Endothelial cell (in vitro differentiated cells): ENCODE data around the gene MAU2. TPM values are rescaled to one million over a fixed set of nuclear protein-coding genes. Genes with fewer than 3 reads are reported as not detected.
A peak's percentile ranks its signal among the peaks of the same experiment; 100 is the strongest.
"Not testable (repeated sequence)": the region's sequence is repeated elsewhere in the genome, so short reads cannot be mapped to it uniquely, and the experiment has no call there.

Experiments
- DNase-seq: peaks from one replicate; pipeline ENCODE4 v3.0.0; 2021; ENCODE audit warnings: low spot score
- H3K27ac Mint-ChIP-seq: one replicate; pipeline ENCODE4 v1.8.0; 2021; ENCODE audit warnings: mixed read lengths, inconsistent platforms; ENCODE audit not compliant: unreplicated experiment
- H3K27me3 Mint-ChIP-seq: one replicate; pipeline ENCODE4 v1.8.0; 2021; ENCODE audit warnings: mild to moderate bottlenecking, moderate library complexity, mixed read lengths, inconsistent platforms; ENCODE audit not compliant: unreplicated experiment
- H3K36me3 Mint-ChIP-seq: one replicate; pipeline ENCODE4 v1.8.0; 2021; ENCODE audit warnings: mild to moderate bottlenecking, low read depth, mixed read lengths, inconsistent platforms; ENCODE audit not compliant: unreplicated experiment
- H3K4me1 Mint-ChIP-seq: one replicate; pipeline ENCODE4 v1.8.0; 2021; ENCODE audit warnings: mild to moderate bottlenecking, mixed read lengths, inconsistent platforms; ENCODE audit not compliant: unreplicated experiment
- H3K4me3 Mint-ChIP-seq: one replicate; pipeline ENCODE4 v1.8.0; 2021; ENCODE audit warnings: mild to moderate bottlenecking, mixed read lengths, inconsistent platforms; ENCODE audit not compliant: unreplicated experiment
- H3K9me3 Mint-ChIP-seq: one replicate; pipeline ENCODE4 v1.8.0; 2021; ENCODE audit warnings: mixed read lengths, inconsistent platforms; ENCODE audit not compliant: unreplicated experiment
- total RNA-seq: library from RNA; stranded (reverse); fragmentation: NEBNext Ultra II Directional; extraction: Animal tissue kit (Norgen Biotek cat#: 25700); gene quantifications from one replicate; pipeline ENCODE4 v1.2.1, GENCODE V29; 2021; ENCODE audit not compliant: unreplicated experiment
- TF ChIP-seq, protein P1 (sequence below): fragments of 200-600 bp; sonication (generic); IDR thresholded peaks from one replicate; pipeline ENCODE4 v1.5.0; 2021; ENCODE audit warnings: antibody characterized with exemption; ENCODE audit not compliant: unreplicated experiment

The MAU2 gene
- total RNA-seq, 1 donor from 2014 or later, result 49.3 TPM

DNA sequence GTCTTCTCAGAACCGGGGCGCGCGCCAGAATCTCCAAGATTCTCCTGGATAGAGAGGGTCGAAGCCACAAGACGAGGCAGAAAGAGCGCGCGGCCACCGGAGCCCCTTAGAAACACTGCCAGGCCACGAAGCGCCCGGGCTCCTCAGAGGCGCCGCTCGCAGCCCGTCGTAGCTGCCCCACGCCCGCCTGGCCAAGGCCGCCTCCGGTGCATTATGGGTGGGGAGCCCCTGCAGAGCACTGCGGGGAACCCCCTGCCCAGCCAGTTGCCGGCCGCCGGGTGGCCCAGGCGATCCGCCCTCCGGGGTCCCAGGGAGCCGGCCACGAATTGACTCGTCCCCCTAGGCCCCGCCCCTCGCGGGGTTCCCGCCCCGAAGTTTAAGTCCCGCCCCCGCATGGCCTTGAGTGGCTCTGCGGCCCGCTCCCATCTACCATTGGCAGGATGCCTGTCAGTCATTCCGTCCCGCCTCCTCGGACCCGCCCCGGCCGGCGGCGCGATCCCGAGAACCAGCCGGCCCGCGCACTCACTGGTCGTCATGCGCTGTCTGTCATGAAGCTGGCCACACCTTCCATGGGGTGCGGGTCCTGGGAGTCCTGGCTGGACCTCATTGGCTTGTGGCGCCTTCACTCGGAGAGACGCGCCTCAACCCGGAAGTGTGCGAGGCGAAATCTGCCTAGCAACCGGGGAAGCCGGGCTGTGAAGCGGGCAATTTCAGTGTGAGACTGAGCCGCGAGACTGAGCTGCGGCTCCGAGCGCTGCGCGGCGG lies 64.7 kb downstream of the MAU2 start:
- Mint-ChIP-seq H3K9me3 (no peaks in the 10 kb centered on the region), H3K36me3 (no peaks in the 10 kb centered on the region), H3K27ac (peak overlapping the region; percentile 86), H3K27me3 (peaks cover 5% of the 10 kb centered on the region), H3K4me3 (peak overlapping the region; percentile 82), H3K4me1 (peaks cover 36% of the 10 kb centered on the region)
- TF ChIP-seq, protein P1, sequence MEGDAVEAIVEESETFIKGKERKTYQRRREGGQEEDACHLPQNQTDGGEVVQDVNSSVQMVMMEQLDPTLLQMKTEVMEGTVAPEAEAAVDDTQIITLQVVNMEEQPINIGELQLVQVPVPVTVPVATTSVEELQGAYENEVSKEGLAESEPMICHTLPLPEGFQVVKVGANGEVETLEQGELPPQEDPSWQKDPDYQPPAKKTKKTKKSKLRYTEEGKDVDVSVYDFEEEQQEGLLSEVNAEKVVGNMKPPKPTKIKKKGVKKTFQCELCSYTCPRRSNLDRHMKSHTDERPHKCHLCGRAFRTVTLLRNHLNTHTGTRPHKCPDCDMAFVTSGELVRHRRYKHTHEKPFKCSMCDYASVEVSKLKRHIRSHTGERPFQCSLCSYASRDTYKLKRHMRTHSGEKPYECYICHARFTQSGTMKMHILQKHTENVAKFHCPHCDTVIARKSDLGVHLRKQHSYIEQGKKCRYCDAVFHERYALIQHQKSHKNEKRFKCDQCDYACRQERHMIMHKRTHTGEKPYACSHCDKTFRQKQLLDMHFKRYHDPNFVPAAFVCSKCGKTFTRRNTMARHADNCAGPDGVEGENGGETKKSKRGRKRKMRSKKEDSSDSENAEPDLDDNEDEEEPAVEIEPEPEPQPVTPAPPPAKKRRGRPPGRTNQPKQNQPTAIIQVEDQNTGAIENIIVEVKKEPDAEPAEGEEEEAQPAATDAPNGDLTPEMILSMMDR, result peak; percentile 12
- DNase-seq, result peak; percentile 100

DNA sequence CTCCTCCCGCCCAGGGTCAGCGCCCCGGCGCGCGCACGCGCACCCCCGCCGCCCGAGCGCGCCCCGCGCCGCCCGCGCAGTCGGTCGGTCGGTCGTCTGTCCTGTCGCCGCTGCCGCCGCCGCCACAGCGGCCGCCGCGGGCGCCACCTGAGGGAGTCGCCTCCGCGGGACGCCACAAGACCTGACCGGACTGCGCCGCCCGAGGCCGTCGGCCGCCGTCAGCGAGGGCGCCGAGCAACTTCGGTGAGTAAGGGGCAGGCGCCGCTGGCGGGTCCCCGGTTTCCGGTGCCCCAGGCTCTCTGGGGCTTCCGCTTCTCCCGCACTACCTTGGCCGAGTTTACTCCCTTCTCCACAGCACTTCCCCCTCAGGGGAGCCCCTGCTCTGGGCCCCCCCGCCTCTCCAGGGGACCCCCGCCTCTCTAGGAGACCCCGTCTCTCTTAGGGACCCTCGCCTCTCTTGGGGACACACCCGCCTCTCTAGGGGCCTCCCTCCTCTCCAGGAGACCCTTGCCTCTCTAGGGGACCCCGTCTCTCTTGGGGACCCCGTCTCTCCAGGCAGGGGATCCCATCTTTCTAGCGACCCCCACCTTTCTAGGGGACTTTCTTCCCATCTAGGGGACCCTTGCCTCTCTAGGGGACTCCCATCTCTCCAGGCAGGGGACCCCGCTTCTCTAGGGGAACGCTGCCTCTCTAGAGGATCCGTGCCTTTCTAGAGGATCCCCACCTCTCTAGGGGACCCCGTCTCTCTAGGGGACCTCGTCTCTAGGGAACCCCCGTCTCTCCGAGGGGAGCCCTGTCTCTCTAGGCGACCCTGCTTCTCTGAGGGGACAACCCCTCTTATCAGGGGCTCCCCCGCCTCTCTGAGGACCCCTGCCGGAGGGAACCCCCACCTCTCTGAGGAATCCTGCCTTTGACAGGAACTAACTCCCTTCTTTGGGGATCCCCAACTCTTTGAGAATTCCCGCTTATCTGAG lies 65.6 kb downstream of the MAU2 start:
- TF ChIP-seq, protein P1, result no peak
- H3K4me1 Mint-ChIP-seq, result peaks cover 44% of the 10 kb centered on the region
- peak; percentile 70 for DNase-seq

DNA sequence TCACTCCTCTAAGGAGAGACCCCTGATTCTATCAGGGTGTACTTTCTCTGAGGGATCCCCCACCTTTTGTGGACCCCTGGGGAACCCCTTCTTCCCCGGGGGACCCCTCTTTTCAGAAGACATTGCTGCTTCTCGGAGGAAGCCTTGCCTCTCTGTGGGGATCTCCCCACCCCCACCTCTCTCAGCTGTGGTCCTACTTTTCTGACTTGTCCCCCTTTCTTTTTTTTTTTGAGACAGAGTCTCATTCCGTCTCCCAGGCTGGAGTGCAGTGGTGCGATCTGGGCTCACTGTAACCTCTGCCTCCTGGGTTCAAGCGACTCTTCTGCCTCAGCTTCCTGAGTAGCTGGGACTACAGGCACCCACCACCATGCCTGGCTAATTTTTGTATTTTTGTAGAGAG lies 66.5 kb downstream of the MAU2 start:
- TF ChIP-seq, protein P1, result no peak
- no peak for DNase-seq
- no peaks in the 10 kb centered on the region for H3K9me3 Mint-ChIP-seq
- peaks cover 50% of the 10 kb centered on the region for H3K4me1 Mint-ChIP-seq
- peak overlapping the region; percentile 93 for H3K27ac Mint-ChIP-seq
- no peaks in the 10 kb centered on the region for H3K36me3 Mint-ChIP-seq
- peaks cover 5% of the 10 kb centered on the region for H3K27me3 Mint-ChIP-seq
- H3K4me3 Mint-ChIP-seq, result peak overlapping the region; percentile 94

More for the DNA sequence above, 65.6 kb downstream of the MAU2 start:
- H3K4me3 Mint-ChIP-seq, result peak overlapping the region; percentile 94
- no peaks in the 10 kb centered on the region for H3K9me3 Mint-ChIP-seq
- H3K36me3 Mint-ChIP-seq, result no peaks in the 10 kb centered on the region
- peaks cover 5% of the 10 kb centered on the region for H3K27me3 Mint-ChIP-seq
- peak overlapping the region; percentile 93 for H3K27ac Mint-ChIP-seq

DNA sequence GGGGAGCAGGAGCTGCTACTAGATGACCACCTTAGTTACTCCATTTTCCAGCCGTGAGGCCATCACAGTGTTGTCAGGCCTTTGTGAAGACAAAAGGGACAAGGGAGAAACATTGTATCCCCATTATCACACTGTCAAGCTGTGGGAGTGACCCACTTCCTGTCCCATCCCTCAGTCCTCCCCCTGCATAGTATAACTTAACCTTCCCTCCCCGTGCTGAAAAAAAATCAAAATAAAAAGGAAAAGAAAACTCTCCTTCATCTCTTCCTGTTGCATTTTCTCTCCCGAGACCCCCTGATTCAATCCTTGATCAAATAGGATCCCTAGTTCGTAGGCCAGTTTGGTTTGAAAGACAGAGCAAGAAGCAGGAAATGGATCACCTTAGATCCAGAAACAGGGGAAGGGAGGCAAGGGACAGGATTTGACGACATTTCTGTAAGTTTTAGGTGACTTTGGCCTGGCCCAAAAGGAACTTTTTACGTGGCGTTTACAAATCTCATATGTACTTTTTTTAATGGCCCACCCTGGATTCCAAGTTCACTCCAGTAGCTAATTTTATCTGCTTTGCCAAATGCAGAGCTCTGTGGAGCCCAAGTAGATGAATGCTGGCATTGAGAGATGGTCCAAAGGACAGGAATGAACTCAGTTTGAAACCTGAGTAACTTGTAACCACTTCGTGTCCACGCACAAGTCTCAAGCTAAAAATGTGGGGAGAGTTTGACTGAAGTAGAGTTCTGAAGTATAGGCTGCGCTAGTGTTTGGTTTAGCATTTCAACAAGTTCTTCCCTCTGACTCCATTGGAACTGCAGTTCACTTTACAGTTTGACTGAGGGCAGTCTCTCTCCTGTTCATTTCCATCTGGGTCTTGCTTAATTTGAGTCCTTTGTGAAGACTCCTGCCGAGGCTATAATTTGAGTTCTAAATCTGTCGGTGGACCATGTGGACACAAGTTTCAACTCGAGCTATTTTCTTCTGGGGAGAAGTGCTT lies 68.2 kb downstream of the MAU2 start:
- H3K27ac Mint-ChIP-seq, result peak overlapping the region; percentile 88
- H3K36me3 Mint-ChIP-seq, result no peaks in the 10 kb centered on the region
- no peaks in the 10 kb centered on the region for H3K9me3 Mint-ChIP-seq
- DNase-seq, result no peak
- H3K4me3 Mint-ChIP-seq, result peak overlapping the region; percentile 94
- H3K4me1 Mint-ChIP-seq, result peaks cover 57% of the 10 kb centered on the region
- TF ChIP-seq, protein P1, result no peak
- H3K27me3 Mint-ChIP-seq, result peaks cover 4% of the 10 kb centered on the region

DNA sequence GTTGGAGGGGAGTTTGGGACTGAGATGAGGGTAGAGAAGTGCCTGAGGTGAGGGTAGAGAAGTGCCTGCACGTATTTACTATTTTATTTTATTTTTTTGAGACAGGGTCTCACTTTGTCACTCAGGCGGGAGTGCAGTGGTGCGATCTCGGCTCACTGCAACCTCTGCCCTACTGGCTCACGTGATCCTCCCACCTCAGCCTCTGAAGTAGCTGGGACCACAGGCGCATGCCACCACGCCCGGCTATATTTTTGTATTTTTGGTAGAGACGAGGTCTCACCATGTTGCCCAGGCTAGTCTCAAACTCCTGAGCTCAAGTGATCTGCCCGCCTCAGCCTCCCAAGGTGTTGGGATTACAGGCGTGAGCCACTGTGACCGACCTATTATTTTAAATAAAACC lies 69.1 kb downstream of the MAU2 start:
- Mint-ChIP-seq H3K4me1 (peaks cover 65% of the 10 kb centered on the region), H3K27ac (peak overlapping the region; percentile 39)
- H3K9me3 Mint-ChIP-seq, H3K4me3 Mint-ChIP-seq, H3K27me3 Mint-ChIP-seq, DNase-seq, H3K36me3 Mint-ChIP-seq: not testable (repeated sequence)

DNA sequence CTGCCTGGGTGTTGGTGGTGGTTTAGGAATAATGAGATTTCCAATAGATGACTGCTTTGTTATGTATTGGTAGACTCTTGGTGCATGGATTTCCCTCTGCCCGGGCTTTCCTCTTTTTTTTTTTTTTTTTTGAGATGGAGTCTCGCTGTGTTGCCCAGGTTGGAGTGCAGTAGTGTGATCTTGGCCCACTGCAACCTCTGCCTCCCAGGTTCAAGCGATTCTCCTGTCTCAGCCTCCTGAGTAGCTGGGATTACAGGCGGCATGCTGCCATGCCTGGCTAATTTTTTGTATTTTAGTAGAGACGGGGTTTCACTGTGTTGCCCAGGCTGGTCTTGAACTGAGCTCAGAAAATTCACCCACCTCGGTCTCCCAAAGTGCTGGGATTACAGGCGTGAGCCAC lies 73.7 kb downstream of the MAU2 start:
- not testable (repeated sequence) for H3K9me3 Mint-ChIP-seq, DNase-seq, H3K4me3 Mint-ChIP-seq, H3K36me3 Mint-ChIP-seq, H3K27me3 Mint-ChIP-seq
- Mint-ChIP-seq H3K4me1 (peaks cover 41% of the 10 kb centered on the region), H3K27ac (peak overlapping the region; percentile 85)
